WTC11 (cell line): ENCODE results near the gene MCF2L. TPM values are rescaled to one million over a fixed set of nuclear protein-coding genes. Genes with fewer than 3 reads are reported as not detected.

ENCODE experiments used
- ATAC-seq: fragments of 200-7000 bp; cut with Tn5 transposase; 2 replicates; pipeline ENCODE4 v1.10.0; 2021; ENCODE audit warnings: mild to moderate bottlenecking, moderate library complexity
- CTCF ChIA-PET: fragments of 300-600 bp; sonication (Branson Sonifier 250); formaldehyde crosslinking; loops from one replicate; lab custom pipeline; 2021; ENCODE audit warnings: antibody characterized with exemption; lab: Charles Lee
- POLR2A ChIA-PET: fragments of 350-600 bp; sonication (Branson Sonifier 250); formaldehyde crosslinking; loops from one replicate; lab custom pipeline; 2021; ENCODE audit warnings: antibody characterized with exemption; lab: Charles Lee
- DNase-seq: peaks from one replicate; pipeline ENCODE4 v3.0.0; 2021; ENCODE audit warnings: low spot score
- H3K27ac Mint-ChIP-seq: 2 replicates; pipeline ENCODE4 v1.8.0; 2021; ENCODE audit warnings: mixed read lengths
- H3K27me3 Mint-ChIP-seq: 2 replicates; pipeline ENCODE4 v1.8.0; 2021; ENCODE audit warnings: low read depth, mild to moderate bottlenecking, moderate library complexity, mixed read lengths
- H3K36me3 Mint-ChIP-seq: 2 replicates; pipeline ENCODE4 v1.8.0; 2021; ENCODE audit warnings: mixed read lengths
- H3K4me1 Mint-ChIP-seq: 2 replicates; pipeline ENCODE4 v1.8.0; 2022; ENCODE audit warnings: mixed read lengths
- H3K4me3 Mint-ChIP-seq: 2 replicates; pipeline ENCODE4 v1.8.0; 2021; ENCODE audit warnings: mild to moderate bottlenecking, moderate library complexity, mixed read lengths
- H3K9me3 Mint-ChIP-seq: 2 replicates; pipeline ENCODE4 v1.8.0; 2021; ENCODE audit warnings: mixed read lengths
- ATF6 ChIP-seq: sonication (generic); formaldehyde crosslinking; IDR thresholded peaks from 2 replicates; pipeline ENCODE4 v1.8.1; 2023; ENCODE audit warnings: mild to moderate bottlenecking, missing genetic modification reagents
- IRF1 ChIP-seq: sonication (generic); formaldehyde crosslinking; IDR thresholded peaks from 2 replicates; pipeline ENCODE4 v1.8.0; 2023; ENCODE audit warnings: missing genetic modification reagents
- JUN ChIP-seq: sonication (generic); formaldehyde crosslinking; IDR thresholded peaks from 2 replicates; pipeline ENCODE4 v1.8.0; 2023; ENCODE audit warnings: mild to moderate bottlenecking, missing genetic modification reagents
- KAT7 ChIP-seq: sonication (generic); formaldehyde crosslinking; IDR thresholded peaks from 2 replicates; pipeline ENCODE4 v1.8.1; 2023; ENCODE audit warnings: missing genetic modification reagents, mild to moderate bottlenecking, borderline replicate concordance
- MAX ChIP-seq: sonication (generic); formaldehyde crosslinking; IDR thresholded peaks from 2 replicates; pipeline ENCODE4 v1.8.0; 2022; ENCODE audit warnings: mild to moderate bottlenecking, missing genetic modification reagents
- NFYB ChIP-seq: sonication (generic); formaldehyde crosslinking; conservative IDR thresholded peaks from 2 replicates; pipeline ENCODE4 v1.8.0; 2022; ENCODE audit warnings: low read depth, missing genetic modification reagents
- OVOL2 ChIP-seq: fragments of 250-450 bp; sonication (Bioruptor Pico); IDR thresholded peaks from 2 replicates; pipeline ENCODE4 v1.9.0; 2021; ENCODE audit warnings: mild to moderate bottlenecking, borderline replicate concordance
- PRRX2 ChIP-seq: fragments of 250-450 bp; sonication (Bioruptor Pico); IDR thresholded peaks from 2 replicates; pipeline ENCODE4 v1.8.0; 2021; ENCODE audit warnings: mild to moderate bottlenecking
- SMAD4 ChIP-seq: sonication (generic); formaldehyde crosslinking; IDR thresholded peaks from 2 replicates; pipeline ENCODE4 v1.8.0; 2022; ENCODE audit warnings: mild to moderate bottlenecking, missing genetic modification reagents
- TEAD4 ChIP-seq: sonication (generic); formaldehyde crosslinking; IDR thresholded peaks from 2 replicates; pipeline ENCODE4 v1.8.0; 2022; ENCODE audit warnings: mild to moderate bottlenecking, missing genetic modification reagents
- TP53 ChIP-seq: sonication (generic); formaldehyde crosslinking; IDR thresholded peaks from 2 replicates; pipeline ENCODE4 v1.8.1; 2023; ENCODE audit warnings: mild to moderate bottlenecking, missing genetic modification reagents
- ZBTB21 ChIP-seq: sonication (generic); formaldehyde crosslinking; IDR thresholded peaks from 2 replicates; pipeline ENCODE4 v1.8.1; 2023; ENCODE audit warnings: mild to moderate bottlenecking, missing genetic modification reagents, borderline replicate concordance
- ZNF232 ChIP-seq: sonication (generic); formaldehyde crosslinking; IDR thresholded peaks from 2 replicates; pipeline ENCODE4 v1.8.0; 2022; ENCODE audit warnings: mild to moderate bottlenecking, missing genetic modification reagents
- total RNA-seq: library from RNA; stranded (reverse); gene quantifications from 3 replicates; pipeline ENCODE4 v1.2.3, GENCODE V29; 2021
- TF ChIP-seq, protein P1 (sequence below): sonication (generic); formaldehyde crosslinking; conservative IDR thresholded peaks from 2 replicates; pipeline ENCODE4 v1.8.1; 2022; ENCODE audit warnings: mild to moderate bottlenecking, missing genetic modification reagents
- TF ChIP-seq, protein P2 (sequence below): sonication (generic); formaldehyde crosslinking; IDR thresholded peaks from 2 replicates; pipeline ENCODE4 v1.8.0; 2022; ENCODE audit warnings: mild to moderate bottlenecking, missing genetic modification reagents
- TF ChIP-seq, protein P3 (sequence below): sonication (generic); formaldehyde crosslinking; IDR thresholded peaks from 2 replicates; pipeline ENCODE4 v1.8.1; 2022; ENCODE audit warnings: low read depth, missing genetic modification reagents, borderline replicate concordance
- TF ChIP-seq, protein P4 (sequence below): sonication (generic); formaldehyde crosslinking; IDR thresholded peaks from 2 replicates; pipeline ENCODE4 v1.8.1; 2022; ENCODE audit warnings: low read depth, mild to moderate bottlenecking, moderate library complexity, missing genetic modification reagents, borderline replicate concordance
- TF ChIP-seq, protein P5 (sequence below): sonication (generic); formaldehyde crosslinking; IDR thresholded peaks from 2 replicates; pipeline ENCODE4 v1.8.0; 2022; ENCODE audit warnings: missing genetic modification reagents

MCF2L gene
- total RNA-seq, 1 experiment from 2014 or later = 34.8 TPM

DNA sequence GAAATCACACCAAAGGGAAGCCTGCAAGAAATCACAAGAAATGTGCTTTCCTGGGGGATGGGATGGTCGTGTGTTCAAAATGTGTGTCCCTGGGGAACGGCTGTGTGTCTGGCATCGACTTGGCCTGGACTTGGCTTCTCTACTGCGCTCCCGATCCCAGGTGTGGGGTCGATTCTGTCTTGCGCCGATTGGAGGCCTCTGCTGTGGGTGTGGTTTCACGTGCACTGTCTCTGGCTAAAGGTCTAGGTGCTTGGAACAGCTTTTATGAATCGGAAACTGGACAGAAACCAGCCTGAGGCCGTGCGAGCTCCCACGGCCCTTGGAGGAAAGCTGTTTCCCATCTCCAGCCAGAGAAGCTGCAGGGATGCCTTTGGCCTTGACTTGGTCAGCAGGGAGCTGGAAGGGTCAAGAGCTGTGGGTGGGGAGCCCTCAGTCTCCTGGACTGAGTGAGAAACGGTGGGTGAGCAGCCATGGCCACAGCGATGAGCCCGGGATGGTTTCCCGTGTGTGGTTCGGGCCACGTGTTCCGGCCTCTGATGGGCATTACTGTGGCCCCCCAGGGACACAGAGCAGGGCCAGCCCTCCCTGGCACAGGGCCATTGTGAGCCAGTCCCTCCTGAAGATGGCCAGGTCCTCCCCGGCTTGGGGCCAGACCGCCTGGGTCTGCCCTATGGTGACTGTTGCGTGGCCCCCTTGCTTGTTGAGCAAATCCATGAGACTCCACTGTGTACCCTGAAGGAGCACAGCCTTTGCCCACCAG lies 29.7 kb downstream of the MCF2L start:
- H3K27me3 Mint-ChIP-seq = no peaks in the 10 kb centered on the region
- TF ChIP-seq NFYB (CRISPR knock-in tag) (no peak), KAT7 (CRISPR knock-in tag) (no peak), SMAD4 (CRISPR knock-in tag) (no peak), PRRX2 (CRISPR knock-in tag) (no peak), MAX (CRISPR knock-in tag) (no peak), TP53 (CRISPR knock-in tag) (no peak), TEAD4 (no peak), JUN (CRISPR knock-in tag) (no peak), IRF1 (no peak), ZBTB21 (CRISPR knock-in tag) (no peak), ATF6 (CRISPR knock-in tag) (no peak), ZNF232 (CRISPR knock-in tag) (no peak), OVOL2 (CRISPR knock-in tag) (no peak)
- TF ChIP-seq, protein P1, sequence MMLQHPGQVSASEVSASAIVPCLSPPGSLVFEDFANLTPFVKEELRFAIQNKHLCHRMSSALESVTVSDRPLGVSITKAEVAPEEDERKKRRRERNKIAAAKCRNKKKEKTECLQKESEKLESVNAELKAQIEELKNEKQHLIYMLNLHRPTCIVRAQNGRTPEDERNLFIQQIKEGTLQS (CRISPR knock-in tag) = no peak
- TF ChIP-seq, protein P2, sequence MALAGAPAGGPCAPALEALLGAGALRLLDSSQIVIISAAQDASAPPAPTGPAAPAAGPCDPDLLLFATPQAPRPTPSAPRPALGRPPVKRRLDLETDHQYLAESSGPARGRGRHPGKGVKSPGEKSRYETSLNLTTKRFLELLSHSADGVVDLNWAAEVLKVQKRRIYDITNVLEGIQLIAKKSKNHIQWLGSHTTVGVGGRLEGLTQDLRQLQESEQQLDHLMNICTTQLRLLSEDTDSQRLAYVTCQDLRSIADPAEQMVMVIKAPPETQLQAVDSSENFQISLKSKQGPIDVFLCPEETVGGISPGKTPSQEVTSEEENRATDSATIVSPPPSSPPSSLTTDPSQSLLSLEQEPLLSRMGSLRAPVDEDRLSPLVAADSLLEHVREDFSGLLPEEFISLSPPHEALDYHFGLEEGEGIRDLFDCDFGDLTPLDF (CRISPR knock-in tag) = no peak
- TF ChIP-seq, protein P3, sequence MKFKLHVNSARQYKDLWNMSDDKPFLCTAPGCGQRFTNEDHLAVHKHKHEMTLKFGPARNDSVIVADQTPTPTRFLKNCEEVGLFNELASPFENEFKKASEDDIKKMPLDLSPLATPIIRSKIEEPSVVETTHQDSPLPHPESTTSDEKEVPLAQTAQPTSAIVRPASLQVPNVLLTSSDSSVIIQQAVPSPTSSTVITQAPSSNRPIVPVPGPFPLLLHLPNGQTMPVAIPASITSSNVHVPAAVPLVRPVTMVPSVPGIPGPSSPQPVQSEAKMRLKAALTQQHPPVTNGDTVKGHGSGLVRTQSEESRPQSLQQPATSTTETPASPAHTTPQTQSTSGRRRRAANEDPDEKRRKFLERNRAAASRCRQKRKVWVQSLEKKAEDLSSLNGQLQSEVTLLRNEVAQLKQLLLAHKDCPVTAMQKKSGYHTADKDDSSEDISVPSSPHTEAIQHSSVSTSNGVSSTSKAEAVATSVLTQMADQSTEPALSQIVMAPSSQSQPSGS (CRISPR knock-in tag) = no peak
- TF ChIP-seq, protein P4, sequence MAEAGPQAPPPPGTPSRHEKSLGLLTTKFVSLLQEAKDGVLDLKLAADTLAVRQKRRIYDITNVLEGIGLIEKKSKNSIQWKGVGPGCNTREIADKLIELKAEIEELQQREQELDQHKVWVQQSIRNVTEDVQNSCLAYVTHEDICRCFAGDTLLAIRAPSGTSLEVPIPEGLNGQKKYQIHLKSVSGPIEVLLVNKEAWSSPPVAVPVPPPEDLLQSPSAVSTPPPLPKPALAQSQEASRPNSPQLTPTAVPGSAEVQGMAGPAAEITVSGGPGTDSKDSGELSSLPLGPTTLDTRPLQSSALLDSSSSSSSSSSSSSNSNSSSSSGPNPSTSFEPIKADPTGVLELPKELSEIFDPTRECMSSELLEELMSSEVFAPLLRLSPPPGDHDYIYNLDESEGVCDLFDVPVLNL (CRISPR knock-in tag) = no peak
- TF ChIP-seq, protein P5, sequence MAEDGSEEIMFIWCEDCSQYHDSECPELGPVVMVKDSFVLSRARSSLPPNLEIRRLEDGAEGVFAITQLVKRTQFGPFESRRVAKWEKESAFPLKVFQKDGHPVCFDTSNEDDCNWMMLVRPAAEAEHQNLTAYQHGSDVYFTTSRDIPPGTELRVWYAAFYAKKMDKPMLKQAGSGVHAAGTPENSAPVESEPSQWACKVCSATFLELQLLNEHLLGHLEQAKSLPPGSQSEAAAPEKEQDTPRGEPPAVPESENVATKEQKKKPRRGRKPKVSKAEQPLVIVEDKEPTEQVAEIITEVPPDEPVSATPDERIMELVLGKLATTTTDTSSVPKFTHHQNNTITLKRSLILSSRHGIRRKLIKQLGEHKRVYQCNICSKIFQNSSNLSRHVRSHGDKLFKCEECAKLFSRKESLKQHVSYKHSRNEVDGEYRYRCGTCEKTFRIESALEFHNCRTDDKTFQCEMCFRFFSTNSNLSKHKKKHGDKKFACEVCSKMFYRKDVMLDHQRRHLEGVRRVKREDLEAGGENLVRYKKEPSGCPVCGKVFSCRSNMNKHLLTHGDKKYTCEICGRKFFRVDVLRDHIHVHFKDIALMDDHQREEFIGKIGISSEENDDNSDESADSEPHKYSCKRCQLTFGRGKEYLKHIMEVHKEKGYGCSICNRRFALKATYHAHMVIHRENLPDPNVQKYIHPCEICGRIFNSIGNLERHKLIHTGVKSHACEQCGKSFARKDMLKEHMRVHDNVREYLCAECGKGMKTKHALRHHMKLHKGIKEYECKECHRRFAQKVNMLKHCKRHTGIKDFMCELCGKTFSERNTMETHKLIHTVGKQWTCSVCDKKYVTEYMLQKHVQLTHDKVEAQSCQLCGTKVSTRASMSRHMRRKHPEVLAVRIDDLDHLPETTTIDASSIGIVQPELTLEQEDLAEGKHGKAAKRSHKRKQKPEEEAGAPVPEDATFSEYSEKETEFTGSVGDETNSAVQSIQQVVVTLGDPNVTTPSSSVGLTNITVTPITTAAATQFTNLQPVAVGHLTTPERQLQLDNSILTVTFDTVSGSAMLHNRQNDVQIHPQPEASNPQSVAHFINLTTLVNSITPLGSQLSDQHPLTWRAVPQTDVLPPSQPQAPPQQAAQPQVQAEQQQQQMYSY (CRISPR knock-in tag) = no peak
- H3K27ac Mint-ChIP-seq = peak overlapping the region; percentile 84
- no peak overlapping the region for H3K4me3 Mint-ChIP-seq
- CTCF ChIA-PET = interaction anchor here (1.5 to 2.6 kb wide), 2 partner anchors 31 to 56 kb away, joined by 4 to 10 read pairs; no protein-coding TSS in a partner anchor
- no peaks in the 10 kb centered on the region for H3K36me3 Mint-ChIP-seq
- DNase-seq (no peak), ATAC-seq (no peak)
- H3K4me1 Mint-ChIP-seq = peaks cover 2% of the 10 kb centered on the region; the same call in 1 of the 2 replicates
- no peaks in the 10 kb centered on the region for H3K9me3 Mint-ChIP-seq
- POLR2A ChIA-PET = no interaction called here
